SIG-M5 treated with dmso at 0.1 percent for 504 hours (cell line): Measurements from ENCODE around the gene PSMD13.
A peak's percentile ranks its signal among the peaks of the same experiment; 100 is the strongest.
"Not testable (repeated sequence)": the region's sequence is repeated elsewhere in the genome, so short reads cannot be mapped to it uniquely, and the experiment has no call there.

Experiments used
- DNase-seq: peaks from one replicate; lab custom pipeline; 2025; ENCODE audit not compliant: unreplicated experiment; lab: John Stamatoyannopoulos, UW

The PSMD13 gene

DNA sequence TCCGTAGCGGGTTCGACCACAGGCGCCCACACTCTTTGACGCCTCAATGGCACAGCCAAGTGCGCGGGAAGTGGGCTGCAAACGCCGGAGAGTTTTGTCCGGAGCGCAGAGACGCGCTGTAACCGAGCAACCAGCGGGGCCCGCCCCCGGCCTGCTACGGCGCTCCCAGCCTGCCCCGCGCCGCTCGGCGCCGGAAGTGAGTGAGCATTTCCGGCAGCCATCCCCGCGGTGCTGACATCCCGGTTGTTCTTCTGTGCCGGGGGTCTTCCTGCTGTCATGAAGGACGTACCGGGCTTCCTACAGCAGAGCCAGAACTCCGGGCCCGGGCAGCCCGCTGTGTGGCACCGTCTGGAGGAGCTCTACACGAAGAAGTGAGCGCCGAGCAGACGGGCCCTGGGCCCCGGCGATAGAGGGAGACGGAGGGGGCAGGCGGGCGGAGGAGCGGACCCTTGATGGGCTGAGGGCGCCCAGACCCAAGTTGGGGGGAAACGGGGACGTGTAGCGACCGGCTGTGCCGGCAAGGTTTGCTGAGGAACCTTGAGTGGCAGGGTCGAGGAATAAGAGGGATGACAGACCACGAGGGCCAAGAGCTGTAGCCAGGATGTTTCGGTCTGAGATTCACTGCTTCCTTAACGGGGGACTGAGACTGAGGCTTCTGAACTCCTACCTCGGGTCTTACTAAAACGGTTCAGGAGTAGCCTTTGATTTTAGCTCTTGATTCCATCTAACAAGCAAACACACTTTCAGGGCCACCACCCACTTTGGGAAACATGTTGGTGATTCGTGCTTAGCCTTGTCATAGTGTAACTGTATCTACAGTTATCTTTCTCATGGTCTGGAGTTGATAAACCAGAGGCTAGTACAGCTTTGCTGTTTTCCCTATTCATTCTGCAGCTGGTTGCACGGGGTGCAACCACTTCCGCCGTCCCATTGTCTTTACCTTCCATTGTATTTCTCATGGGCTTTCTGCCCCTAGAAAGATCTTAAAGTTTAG lies at the start of gene PSMD13:
Gene PSMD13 (plus strand): TSS at position 203 of the 994 bp plus-strand sequence. CDS start 74 bp downstream, at position 277.
- DNase-seq: peak; percentile 65

DNA sequence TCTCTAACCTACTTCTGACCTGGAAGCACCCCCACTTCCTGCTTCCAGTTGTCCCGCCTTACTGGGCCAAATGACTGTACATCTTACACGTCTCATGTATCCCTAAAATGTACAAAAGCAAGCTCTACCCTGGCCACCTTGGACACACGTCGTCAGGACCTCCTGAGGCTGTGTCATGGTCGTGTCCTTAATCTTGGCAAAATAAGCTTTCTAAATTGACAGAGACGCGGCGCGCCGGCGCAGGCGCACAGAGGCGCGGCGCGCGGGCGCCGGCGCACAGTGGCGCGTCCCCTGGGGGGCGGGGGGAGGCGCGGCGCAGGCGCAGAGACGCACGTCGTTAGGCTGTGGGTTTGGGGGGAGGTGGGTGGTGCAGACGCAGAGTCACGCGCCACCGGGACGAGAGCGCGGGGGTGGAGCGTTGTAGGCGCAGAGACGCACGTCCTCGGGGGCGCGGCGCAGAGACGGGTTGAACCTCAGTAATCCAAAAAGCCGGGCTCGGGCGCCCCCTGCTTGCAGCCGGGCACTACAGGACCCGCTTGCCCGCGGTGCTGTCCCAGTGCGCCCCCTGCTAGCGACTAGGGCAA lies 47.5 kb upstream of the PSMD13 start:
- not testable (repeated sequence) for DNase-seq

DNA sequence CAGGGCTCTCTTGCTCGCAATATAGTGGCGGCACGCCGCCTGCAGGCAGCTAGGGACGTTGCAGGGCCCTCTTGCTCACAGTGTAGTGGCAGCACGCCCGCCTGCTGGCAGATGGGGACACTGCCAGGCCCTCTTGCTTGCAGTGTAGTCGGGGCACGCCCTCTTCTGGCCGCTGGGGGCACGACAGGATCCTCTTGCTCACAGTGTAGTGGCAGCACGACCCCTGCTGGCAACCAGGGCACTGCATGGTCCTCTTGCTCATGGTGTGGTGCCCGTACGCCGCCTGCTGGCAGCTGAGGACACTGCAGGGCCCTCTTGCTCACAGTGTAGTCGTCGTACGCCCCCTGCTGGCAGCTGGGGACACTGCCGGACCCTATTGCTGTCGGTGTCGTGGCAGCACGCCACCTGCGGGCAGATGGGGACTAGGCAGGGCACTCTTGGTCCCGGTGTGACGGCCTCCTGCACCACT lies 46.9 kb upstream of the PSMD13 start:
- DNase-seq: not testable (repeated sequence)

DNA sequence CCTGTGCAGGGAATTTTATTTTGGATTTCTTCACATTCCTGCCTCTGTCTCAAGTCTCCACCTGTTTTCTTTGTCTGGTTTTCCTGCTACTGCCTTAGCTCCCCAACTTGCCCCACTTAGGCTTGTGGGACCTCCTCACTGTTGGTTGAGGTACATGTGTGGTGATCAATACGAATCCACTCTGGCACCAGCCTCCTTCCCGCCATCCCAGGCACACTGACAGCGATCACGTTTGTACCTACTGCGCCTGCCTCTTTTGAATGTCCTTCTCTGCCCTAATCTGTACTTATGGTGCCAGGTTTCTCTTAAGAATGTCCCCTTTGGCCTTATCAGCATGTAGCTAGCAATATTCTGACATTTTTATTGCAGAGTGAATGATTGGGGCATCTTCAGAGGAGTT lies 46.2 kb upstream of the PSMD13 start:
- DNase-seq: not testable (repeated sequence)

DNA sequence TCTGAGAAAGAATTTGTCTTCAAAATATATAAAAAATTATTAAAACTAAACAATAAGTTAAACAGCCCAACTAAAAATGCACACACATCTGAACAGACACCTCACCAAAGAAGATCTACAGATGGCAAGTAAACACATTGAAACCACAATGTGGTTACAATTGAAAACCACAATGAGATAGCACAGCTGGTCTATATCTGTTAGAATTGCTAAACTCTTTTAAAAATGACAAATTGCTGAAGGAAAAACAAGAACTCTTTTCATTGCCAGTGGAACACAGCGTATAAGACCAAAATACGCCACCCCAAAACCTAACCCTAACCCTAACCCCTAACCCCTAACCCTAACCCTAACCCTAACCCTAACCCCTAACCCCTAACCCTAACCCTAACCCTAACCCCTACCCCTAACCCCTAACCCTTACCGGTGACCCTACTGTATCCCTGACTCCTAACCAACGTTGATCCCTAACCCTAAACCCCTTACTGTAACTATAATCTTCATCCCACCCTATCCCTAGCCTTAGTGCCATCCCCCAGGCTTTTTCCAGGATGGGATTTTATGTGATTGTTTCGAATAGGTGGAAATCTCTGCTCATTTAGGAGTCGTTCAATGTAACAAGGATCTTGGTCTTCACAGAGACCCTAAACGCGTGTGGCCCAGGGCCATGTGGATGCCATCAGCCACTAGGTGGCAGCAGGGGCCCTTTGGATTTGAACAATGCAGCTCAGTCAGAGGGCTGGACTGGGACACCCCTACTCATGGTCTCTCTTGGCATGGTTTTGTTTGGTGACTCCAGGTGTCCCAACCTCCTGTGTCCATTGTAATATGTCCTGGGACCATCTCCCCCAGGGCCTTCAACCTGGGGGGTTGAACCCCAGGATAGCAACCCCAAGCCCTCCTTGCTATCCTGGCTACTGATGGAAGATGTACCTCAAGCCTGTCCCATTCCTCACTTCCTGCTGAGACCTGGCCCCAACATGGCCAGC lies 45.0 kb upstream of the PSMD13 start:
- not testable (repeated sequence) for DNase-seq

DNA sequence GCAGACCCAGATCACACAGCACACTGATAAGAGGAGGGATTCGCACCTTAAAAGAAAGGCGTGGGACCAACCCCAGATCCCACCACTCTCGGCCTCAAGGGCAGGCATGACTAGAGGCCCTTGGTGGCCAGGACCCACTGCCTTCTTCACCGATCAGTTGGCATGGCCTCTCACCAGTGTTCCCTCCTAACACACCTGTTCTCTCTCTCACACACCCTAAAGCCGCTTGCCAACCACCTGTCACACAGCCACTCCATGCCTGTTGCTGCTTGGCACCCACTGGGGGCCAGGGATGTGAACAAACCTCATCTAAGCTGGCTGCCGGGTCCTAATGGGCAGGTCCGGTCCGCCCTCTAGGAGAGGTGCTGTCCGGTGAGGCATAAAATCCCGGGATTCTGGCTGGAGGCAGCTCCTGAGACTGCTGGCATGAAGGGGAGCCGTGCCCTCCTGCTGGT lies 44.1 kb upstream of the PSMD13 start, which contains the start of gene SCGB1C1:
Gene SCGB1C1 (plus strand): TSS at position 405 of the 455 bp plus-strand sequence. CDS start 22 bp downstream, at position 427.
- not testable (repeated sequence) for DNase-seq

DNA sequence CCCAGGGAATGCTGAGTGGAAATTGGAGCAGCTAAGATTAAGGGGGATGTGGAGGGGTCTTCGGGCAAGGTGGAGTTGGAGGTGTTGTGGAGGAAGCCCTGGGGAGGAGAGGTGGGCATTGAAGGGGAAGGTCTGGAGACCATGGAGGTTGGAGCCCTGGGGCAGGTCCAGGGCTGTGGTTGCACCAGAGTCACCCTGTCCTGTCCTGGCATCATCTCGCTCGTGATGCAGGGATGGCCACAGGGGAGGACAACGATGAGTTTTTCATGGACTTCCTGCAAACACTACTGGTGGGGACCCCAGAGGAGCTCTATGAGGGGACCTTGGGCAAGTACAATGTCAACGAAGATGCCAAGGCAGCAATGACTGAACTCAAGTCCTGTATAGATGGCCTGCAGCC lies 43.3 kb upstream of the PSMD13 start:
- not testable (repeated sequence) for DNase-seq

DNA sequence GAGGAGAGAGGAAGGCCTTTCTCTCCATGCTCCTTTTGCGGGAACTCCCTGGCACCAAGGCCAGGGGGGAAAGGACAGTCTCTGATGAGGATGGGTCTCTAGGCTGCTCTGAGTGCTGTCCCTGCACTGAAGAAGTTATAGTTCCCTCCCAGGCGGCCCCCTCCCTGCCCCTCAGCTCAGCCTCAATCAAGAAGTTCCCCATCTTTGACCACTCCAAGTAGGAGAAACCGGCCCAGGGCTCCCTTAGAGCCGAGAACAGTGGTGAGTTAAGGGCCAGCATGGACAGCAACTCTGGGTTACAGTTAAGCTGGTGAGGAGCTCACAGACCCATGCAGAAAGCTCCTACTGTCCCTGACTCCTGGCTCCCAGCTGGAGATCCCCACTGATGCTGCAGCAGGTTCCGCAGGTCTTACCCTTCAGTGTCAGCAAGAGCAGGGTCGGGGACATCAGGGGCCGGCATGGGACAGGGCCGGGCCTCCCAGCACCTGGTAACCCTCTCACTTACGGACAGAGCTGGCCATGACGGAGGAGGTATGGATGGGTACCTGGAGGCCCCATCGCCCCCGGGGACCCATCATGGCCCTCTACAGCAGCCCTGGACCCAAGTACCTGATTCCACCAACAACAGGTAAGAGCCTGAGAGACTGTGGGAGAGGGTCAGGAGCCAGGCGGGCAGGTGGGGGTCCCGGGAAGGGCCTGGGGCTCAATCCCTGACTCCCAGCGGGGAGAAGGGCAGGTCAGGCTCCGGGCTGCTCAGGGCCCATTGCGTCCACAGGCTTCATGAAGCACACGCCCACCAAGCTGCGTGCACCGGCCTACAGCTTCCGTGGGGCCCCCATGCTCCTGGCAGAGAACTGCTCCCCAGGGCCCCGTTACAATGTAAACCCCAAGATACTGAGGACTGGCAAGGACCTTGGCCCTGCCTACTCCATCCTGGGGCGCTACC lies 39.7 kb upstream of the PSMD13 start:
- no peak for DNase-seq

DNA sequence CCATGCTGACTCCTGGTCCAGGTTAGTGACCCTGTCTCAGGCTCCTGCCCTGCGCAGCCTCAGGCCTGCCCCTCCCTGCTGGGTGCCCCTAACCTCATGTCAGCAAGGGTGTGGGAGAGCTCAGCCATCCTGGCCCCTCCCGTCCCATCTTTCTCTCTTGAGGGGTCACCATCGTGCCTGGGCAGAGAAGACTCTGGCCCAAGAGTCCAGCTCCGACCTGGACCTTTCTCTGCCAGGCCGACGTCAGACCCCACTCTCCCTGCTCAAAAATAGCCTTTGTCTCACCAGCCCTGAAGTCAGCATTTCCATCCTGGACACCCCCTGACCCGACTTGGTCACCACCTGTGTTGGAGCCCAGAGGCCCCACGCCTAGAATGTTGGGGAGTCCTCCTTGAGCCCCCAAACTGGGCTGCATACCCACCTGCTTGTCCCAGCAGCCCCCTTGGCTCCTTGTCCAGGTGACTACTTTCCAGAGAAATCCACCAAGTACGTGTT lies 39.0 kb upstream of the PSMD13 start:
- DNase-seq: no peak

DNA sequence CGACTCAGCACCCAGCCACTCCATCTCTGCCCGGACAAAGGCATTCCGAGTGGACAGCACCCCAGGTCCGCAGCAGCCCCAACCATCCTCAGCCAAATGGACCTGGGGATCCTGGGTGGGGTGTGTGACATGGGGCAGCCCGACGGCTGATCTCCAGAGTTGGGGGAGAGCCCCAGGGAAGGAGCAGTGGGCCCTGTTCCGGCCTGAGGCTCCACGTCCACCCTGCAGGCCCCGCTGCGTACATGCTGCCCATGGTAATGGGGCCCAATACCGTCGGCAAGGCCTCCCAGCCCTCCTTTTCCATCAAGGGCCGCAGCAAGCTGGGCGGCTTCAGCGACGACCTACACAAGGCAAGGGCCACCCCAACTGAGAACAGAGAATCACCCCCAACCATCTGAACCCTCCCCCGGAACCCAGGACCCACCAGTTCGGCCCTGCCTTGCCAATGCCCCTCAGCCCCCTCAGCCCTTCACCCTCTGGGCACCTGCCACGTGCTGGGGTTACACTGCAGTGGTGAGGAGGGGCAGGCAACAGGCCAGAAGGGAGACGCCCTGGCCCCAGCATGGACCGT lies 38.5 kb upstream of the PSMD13 start:
- no peak for DNase-seq

DNA sequence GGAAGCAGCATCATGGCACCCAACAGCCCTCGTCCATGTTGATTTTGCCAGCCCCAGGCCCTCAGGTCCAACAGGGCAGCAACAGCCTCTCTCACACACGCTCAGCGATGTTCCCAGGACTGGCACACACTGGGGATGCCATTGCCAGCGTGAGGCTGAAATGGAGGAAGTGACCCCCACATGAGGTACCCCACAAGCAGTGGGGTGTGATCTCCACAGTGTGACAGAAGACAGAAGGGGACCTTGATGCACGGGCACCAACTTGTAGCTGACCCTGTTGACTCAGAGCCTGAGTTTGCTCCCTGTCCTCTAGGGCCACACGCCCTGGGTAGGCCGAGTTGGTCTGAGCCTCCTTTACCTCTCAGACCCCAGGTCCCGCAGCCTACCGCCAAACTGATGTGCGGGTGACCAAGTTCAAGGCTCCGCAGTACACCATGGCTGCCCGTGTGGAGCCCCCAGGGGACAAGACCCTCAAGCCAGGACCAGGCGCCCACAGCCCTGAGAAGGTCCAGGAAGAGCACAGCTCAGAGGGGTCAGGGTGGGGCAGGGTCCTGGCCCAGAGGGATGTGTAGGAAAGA lies 37.7 kb upstream of the PSMD13 start:
- DNase-seq: no peak

DNA sequence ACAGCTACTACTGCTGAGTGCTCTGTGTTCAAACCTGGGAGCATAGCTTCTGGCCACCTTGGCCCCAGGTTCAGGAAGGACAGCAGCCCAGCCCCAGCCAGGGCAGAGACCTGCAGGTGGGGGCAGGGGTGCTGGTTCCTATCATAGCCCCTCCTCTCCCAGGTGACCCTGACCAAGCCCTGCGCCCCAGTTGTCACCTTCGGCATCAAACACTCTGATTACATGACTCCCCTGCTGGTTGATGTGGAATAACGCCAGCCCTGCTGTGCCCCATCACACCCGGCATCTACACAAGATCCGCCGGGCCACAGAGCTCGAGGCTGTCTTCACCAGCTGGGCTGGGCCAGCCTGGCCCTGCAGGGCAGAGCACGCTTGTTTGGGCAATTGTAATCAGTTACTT lies 37.0 kb upstream of the PSMD13 start:
- no peak for DNase-seq

DNA sequence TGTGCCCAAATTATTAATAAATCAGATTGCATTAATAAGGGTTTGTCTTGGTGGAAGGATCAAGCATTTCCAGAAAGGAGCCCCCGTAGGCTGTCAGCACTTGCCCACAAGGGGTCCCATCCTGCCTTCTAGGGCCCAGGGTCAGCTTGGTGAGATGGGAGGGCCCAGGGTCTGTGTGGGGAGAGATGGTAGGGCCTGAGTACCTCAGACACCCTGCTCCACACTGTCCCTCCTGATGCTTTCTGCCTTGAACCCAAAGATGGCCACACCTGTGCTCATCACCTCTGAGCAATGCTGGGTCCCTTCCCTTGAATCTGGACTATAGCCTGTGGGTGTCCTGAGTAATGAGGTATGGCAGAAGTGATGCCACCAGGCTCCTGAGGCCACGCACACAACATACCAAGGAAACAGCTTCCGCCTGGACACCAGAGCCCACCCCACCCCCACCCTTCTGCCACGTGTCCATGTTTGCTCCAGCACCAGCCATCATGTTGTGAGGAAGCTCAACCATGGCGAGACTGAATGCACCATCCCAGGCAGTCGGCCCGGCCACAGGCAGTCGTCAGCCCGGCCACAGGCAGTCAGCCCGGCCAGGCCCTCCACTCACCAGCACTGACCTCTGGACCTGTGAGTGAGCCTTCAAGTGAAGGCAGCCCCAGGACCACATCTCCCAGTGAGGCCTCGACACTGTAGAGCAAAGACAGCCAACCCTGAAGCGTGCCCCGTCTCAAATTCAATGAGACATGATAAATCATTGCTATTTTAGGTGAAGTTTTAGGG lies 36.4 kb upstream of the PSMD13 start:
- no peak for DNase-seq

DNA sequence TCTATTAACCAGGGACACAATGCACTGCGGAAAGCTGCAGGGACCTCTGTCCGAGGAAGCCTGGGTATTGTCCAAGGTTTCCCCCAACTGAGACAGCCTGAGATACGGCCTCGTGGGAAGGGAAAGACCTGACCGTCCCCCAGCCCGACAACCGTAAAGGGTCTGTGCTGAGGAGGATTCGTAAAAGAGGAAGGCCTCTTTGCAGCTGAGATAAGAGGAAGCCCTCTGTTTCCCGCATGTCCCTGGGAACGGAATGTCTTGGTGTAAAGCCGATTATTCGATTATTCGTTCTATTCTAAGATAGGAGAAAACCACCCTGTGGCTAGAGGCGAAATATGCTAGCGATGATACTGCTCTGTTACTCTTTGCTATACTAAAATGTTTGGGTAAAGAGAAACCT lies 34.8 kb upstream of the PSMD13 start:
- DNase-seq: no peak

DNA sequence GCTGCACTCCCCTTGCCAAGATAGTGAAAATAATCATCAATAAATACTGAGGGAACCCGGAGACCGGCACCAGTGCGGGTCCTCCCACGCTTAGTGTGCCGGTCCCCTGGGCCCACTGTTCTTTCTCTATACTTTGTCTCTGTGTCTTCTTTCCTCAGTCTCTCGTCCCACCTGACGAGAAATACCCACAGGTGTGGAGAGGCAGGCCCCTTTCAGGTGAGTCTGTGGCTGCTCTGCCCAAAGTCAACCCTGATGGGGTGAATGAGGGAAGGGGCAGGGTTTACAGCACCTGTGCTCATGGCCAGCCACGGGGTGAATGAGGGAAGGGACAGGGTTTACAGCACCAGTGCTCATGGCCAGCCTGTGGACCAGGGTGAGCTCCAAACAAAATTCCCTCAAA lies 34.3 kb upstream of the PSMD13 start:
- no peak for DNase-seq

DNA sequence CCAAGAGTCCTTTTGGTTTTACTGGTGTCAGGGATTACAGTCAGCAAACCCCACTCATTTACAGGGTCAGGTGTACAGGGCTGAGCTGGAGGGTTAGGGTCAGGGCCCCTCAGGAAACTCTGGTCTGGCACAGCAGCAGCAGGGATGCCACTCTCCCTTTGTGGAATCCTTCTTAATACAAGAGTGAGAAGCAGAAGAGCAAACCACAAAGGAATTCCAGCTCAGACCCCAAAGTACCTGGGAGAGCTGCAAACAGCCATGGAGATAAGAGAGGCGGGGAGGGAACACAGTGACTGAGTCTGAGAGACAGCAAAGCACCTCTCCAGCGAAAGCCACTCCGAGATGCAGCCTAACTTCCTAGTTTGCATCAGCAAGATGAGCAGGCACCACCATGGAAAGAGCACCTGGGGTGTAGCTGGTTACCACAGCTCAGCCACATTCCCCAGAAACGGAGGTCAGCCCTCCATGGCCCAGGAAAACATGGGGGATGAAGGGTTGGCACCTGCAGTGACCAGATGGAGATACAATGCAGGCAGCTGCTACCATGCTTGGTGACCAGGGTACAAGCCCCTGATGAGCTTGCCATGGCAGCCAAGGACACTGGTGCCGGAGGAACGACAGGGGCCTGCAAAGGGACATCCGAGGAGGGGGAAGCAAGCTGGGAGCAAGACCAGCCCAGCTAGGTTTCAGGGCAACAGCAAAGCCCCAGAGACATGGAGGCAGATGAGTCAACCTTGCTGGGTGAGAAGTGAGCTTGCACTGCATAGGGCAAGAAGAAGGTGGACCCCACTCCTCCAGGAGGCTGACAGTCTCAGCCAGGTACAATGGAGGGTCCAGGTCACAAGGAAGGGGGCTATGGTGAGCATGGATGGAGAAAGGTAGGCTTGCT lies 33.5 kb upstream of the PSMD13 start:
- DNase-seq: no peak
